Measurements from ENCODE around the gene LOXL3. TPM values are rescaled to one million over a fixed set of nuclear protein-coding genes. Genes with fewer than 3 reads are reported as not detected.

LOXL3 gene
- total RNA-seq, 1 donor from 2014 or later, result 8.1 TPM

DNA sequence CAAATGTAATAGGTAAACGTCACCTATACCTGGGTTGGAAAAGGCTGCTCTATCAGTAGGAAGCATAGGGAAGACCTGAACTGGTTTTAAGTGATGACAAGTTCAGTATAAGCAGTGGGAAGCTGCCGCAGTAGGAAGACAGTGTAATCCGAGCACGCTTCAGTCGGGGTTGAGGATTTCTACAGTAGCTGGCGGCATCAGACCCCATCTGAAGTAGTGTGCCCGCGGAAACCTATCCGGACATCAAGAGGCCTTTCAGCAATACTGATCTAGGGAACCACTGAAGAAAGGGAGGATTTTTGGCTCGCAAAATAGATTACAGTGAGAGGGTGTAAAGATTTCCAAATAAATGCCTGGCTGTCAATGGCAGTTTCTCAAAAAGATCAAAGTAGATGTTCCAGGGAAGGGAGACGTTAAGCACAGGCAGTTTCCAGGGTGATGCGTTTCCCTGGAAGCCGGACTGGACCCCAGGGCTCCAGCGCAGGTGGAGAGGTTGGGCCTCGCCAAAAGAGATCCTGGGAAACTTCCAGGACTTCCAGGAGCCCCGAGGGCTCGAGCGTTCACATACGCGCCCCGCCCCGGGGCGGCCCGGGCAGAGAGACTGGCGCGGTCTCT is 5.3 kb downstream of the LOXL3 start:
- Histone ChIP-seq H3K27ac (peak overlapping the region; percentile 78), H3K4me1 (peaks cover 15% of the 10 kb centered on the region), H3K36me3 (no peaks in the 10 kb centered on the region), H3K9me3 (no peaks in the 10 kb centered on the region), H3K27me3 (no peaks in the 10 kb centered on the region), H3K4me3 (peak overlapping the region; percentile 73)
- no peak for DNase-seq
- TF ChIP-seq, protein P1, sequence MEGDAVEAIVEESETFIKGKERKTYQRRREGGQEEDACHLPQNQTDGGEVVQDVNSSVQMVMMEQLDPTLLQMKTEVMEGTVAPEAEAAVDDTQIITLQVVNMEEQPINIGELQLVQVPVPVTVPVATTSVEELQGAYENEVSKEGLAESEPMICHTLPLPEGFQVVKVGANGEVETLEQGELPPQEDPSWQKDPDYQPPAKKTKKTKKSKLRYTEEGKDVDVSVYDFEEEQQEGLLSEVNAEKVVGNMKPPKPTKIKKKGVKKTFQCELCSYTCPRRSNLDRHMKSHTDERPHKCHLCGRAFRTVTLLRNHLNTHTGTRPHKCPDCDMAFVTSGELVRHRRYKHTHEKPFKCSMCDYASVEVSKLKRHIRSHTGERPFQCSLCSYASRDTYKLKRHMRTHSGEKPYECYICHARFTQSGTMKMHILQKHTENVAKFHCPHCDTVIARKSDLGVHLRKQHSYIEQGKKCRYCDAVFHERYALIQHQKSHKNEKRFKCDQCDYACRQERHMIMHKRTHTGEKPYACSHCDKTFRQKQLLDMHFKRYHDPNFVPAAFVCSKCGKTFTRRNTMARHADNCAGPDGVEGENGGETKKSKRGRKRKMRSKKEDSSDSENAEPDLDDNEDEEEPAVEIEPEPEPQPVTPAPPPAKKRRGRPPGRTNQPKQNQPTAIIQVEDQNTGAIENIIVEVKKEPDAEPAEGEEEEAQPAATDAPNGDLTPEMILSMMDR (IDR thresholded peaks at IDR 0.05), result no peak
- intact Hi-C loops (cut with DNase I), result no loop called here
- ATAC-seq, result no peak

DNA sequence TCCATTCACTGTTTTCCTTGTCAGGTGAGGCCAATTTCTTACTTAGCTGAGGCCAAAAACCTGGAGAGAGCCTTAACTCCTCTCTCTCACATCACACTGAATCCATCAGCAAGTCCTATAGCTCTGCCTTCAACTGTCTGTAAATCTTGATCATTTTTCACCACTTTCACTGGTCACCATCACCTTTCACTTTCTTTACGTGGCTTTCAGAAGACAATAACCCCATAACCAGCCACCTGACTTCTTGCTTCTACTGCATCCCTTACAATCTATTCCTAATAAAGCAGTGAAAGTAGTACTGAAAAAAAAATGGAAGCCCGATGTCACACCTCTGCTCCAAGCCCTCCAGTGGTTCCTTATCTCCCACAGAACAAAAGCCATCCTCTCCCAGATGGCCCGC is 7.7 kb downstream of the LOXL3 start:
- TF ChIP-seq, protein P1 (IDR thresholded peaks at IDR 0.05), result no peak
- no peak overlapping the region for H3K4me3 ChIP-seq
- H3K9me3 ChIP-seq, result no peaks in the 10 kb centered on the region
- H3K36me3 ChIP-seq, result no peaks in the 10 kb centered on the region
- intact Hi-C loops (cut with DNase I), result no loop called here
- no peak overlapping the region for H3K27ac ChIP-seq
- peaks cover 9% of the 10 kb centered on the region for H3K4me1 ChIP-seq
- DNase-seq (no peak), ATAC-seq (no peak)
- H3K27me3 ChIP-seq, result no peaks in the 10 kb centered on the region

DNA sequence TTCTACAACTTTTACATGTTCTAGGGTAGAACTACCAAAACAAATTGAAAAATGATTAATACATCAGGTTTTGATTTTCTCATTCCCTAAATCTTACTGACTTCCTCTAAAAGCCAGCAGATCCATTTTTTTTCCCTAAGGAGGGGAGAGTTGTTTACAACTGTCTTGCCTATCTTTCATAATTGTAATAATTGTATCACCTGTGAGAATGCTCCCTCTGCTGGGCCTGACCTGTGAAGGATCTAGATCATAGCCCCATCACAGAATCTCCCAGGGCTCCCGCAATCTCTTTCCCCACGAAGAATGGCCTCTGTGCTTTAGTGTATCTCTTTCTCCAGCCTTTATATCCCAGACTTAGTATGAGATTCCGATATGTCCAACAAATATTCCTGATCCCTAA is 9.1 kb downstream of the LOXL3 start:
- Histone ChIP-seq H3K27ac (no peak overlapping the region), H3K27me3 (no peaks in the 10 kb centered on the region), H3K4me3 (no peak overlapping the region), H3K36me3 (no peaks in the 10 kb centered on the region), H3K4me1 (peaks cover 6% of the 10 kb centered on the region), H3K9me3 (no peaks in the 10 kb centered on the region)
- TF ChIP-seq, protein P1 (IDR thresholded peaks at IDR 0.05), result no peak
- DNase-seq (peak; percentile 9), ATAC-seq (no peak)
- intact Hi-C loops (cut with DNase I), result no loop called here

DNA sequence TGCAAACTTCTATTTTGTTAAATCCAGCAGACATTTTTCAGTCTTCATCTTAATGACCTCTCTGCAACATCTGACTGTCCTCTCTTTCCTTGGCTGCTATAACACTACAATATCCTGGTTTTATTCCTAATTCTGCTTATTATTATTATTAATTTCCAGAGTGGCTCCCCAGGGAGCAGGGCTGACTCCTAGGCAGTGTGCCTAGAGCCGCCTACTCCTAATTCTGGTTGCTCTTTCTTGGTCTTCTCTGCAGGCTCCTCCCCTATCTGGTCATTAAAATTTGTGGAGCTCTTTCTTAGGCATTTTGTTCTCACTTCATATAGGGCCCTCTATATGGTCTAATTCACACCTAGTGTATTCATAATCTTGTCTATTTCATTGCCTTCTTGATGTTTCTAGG is 10.8 kb downstream of the LOXL3 start:
- Histone ChIP-seq H3K27me3 (no peaks in the 10 kb centered on the region), H3K27ac (no peak overlapping the region), H3K36me3 (no peaks in the 10 kb centered on the region), H3K4me3 (no peak overlapping the region), H3K9me3 (no peaks in the 10 kb centered on the region), H3K4me1 (no peaks in the 10 kb centered on the region)
- TF ChIP-seq, protein P1 (IDR thresholded peaks at IDR 0.05), result no peak
- DNase-seq (peak; percentile 1), ATAC-seq (no peak)
- intact Hi-C loops (cut with DNase I), result no loop called here

DNA sequence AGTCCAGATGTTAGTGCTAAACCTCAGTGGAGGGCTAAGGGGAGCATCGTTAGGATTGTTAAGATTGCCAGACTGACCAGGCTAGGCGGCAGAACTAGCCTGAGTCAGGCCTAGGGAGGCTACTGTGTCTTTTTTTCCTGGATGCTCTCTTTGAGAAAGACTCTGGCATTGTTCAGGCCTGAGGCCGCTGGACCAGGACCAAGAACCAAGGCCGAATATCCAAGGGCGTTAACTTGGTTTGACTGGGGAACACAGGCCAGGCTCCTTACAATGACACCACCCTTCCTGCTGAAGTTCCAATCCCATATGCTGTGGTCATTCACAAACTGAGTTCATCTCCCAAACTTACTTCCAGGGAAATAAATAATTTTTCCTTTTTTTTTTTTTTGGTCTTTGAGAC is 13.5 kb downstream of the LOXL3 start:
- Histone ChIP-seq H3K9me3 (no peaks in the 10 kb centered on the region), H3K4me1 (no peaks in the 10 kb centered on the region), H3K4me3 (no peak overlapping the region), H3K27me3 (no peaks in the 10 kb centered on the region), H3K36me3 (no peaks in the 10 kb centered on the region), H3K27ac (no peak overlapping the region)
- DNase-seq (peak; percentile 43), ATAC-seq (peak; percentile 40)
- TF ChIP-seq, protein P1 (IDR thresholded peaks at IDR 0.05), result no peak
- intact Hi-C loops (cut with DNase I), result no loop called here

DNA sequence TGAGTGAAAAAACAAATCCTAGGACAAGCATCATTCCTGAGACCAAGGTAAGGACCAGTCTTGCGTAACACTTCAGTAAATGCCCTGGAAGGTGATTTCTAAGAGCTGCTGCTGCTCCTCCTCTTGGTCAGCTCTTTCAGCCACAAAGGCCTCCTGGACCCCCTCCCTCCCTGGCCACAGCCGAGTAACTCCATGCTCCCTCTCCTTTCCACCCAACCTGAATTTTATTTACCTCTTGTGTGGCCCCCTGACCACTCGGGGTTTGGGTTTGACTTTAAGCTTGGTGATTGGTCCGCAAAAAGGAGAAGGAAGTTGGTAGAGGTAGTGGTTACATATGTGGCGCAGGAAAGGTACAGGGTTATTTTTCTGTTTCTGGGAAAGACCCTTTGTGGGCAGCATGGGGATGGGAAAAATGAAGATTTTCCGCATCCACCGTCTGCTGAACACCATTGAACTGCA is 14.8 kb downstream of the LOXL3 start:
- no peak overlapping the region for H3K27ac ChIP-seq
- no peak for ATAC-seq
- H3K4me3 ChIP-seq, result no peak overlapping the region
- intact Hi-C loops (cut with DNase I), result no loop called here
- peak; percentile 39 for DNase-seq
- peaks cover 2% of the 10 kb centered on the region for H3K36me3 ChIP-seq
- H3K9me3 ChIP-seq, result no peaks in the 10 kb centered on the region
- TF ChIP-seq, protein P1 (IDR thresholded peaks at IDR 0.05), result no peak
- H3K27me3 ChIP-seq, result no peaks in the 10 kb centered on the region
- no peaks in the 10 kb centered on the region for H3K4me1 ChIP-seq
